ENCODE results near the gene KRT4.

DNA sequence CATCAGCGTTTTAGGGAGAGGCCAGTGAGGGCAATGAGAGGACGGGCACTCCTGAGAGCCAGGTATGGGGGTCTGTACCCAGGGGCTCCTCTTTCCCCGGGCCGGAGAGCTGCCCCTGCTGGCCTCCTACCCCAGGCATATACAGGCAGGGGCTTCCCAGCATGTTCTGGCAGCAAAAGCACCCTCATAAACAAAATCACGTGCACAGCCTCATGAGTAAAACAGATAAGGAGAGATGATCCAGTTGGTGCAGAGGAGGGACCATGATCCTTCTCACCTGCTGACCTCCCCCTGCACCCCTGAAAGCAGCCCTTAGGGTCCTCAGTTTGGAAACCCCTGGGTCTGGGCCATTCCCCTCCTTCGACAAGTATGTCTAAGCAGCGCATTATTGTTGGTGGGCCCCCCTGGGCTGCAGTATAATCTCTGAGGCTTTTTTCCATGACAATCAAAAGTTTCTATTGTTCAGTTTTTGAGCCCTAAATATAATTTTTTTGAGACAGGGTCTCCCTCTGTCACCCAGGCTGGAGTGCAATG lies 5.0 kb upstream of the KRT4 start:
- TF ChIP-seq, protein P1, sequence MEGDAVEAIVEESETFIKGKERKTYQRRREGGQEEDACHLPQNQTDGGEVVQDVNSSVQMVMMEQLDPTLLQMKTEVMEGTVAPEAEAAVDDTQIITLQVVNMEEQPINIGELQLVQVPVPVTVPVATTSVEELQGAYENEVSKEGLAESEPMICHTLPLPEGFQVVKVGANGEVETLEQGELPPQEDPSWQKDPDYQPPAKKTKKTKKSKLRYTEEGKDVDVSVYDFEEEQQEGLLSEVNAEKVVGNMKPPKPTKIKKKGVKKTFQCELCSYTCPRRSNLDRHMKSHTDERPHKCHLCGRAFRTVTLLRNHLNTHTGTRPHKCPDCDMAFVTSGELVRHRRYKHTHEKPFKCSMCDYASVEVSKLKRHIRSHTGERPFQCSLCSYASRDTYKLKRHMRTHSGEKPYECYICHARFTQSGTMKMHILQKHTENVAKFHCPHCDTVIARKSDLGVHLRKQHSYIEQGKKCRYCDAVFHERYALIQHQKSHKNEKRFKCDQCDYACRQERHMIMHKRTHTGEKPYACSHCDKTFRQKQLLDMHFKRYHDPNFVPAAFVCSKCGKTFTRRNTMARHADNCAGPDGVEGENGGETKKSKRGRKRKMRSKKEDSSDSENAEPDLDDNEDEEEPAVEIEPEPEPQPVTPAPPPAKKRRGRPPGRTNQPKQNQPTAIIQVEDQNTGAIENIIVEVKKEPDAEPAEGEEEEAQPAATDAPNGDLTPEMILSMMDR (conservative IDR thresholded peaks at IDR 0.05; ENCODE audit: low read depth, low read length): no peak
- no peak for TF ChIP-seq EZH2phosphoT487 (IDR thresholded peaks at IDR 0.05; ENCODE audit: borderline replicate concordance, low read length)
- no peak for TF ChIP-seq EZH2 (IDR thresholded peaks at IDR 0.05; ENCODE audit: low read length, unreplicated experiment)
